Measurements from ENCODE around the gene YARS1.
"Not testable (repeated sequence)": the region's sequence is repeated elsewhere in the genome, so short reads cannot be mapped to it uniquely, and the experiment has no call there.

Gene YARS1

DNA sequence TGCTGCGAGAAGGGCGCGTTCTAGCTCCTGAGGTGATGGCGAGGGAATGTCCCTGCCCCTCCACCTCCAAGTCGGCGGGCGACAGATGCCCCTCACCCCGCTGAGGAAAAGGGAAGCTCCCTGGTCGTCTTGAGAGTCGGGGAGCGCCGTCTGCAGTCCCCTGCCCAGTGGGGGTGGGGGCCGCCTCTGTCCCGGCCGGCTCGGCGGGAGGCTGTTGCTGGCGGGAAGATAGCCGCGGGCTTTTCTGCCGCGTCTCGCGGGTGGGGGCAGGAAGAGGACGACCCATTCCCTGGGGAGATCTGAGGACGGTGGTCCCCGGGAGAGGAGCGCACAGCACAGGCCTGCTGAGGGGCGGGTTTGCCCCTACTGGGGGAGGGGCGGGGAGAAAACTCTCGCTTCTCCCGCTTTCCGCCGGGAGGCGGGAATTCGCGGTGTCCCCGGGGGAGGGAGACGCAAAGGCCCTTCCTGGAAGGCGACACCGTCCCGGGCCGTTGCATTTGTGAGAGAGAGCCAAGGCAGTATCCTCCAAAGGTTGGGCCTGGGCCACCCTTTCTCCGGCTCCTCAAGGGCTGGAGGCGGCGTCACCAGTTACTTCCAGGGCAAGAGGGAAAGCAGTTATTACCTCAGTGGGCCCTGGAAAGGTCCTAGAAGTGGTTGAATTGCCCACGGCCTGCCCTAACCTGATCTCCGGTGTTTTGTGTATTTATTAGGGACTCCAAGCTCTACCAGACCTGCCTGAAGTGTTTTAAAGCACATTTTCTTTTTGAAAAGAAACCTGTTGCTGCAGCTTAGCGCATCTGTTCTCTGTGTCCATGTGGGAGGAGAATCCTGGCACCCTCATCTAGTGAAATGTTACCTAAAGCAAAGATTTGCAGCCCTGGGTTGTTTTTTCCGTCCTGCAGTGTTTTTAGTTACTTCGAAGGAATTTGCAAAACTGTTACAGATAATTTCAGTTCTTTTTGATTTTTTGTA lies 943 bp upstream of the YARS1 start:
- DNase-seq (ENCODE audit: low read depth in 2 of 2), result peak in 1 of 2 donors; percentile 22

DNA sequence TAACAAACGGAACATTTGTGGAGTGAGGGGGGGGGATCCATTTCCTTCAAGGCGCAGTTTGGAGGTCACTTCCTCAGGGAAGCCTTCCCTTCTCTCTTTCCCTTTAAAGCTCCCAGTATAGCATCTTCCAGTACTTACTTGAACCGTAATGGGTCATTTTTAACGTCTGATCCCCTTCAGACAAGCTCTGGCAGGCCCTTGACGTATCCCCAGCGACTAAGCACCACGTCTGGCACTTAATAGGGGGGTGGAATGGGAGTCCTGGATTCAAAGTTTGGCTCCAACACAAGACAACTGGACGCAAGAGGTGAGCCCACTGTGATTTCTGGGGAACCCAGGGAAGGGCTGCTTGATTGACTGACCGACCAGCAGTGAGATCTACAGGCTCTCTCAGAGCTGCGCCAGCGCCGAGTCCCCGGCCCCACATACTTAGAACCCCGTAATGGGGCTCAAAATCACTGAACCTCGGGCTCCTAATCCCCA lies 441 bp downstream of the YARS1 start:
- no peak for DNase-seq (ENCODE audit: low read depth in 2 of 2)

DNA sequence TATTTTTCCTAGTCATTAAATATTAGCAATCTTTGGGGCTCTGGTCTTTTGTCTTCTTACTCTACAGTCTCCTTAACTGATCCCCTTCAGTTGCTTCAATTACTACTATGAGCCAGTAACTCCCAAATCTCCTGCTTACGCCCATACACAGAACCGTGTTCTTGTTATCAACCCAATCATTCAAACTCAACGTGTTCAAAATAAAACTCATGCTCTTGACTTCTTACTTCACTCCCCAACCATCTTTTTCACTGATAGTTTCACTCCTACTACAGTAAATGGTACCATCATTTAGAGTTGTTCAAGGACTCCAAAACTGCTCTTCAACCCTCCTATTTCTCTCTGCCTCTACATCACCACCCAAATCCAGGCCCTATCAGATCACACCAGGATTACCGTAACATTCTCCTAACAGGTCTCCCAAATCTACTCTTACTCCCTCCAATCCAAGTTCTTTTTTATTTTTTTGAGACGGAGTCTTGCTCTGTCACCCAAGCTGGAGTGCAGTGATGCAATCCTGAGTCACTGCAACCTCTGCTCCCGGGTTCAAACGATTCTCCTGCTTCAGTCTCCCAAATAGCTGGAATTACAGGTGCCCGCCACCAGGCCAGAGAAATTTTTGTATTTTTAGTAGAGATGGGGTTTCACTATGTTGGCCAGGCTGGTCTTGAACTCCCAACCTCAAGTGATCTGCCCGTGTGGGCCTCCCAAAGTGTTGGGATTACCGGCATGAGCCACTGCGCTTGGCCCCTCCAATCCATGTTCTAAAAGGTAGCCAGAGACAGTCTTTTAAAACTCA lies 3.0 kb downstream of the YARS1 start:
- DNase-seq (ENCODE audit: low read depth in 2 of 2), result no peak

DNA sequence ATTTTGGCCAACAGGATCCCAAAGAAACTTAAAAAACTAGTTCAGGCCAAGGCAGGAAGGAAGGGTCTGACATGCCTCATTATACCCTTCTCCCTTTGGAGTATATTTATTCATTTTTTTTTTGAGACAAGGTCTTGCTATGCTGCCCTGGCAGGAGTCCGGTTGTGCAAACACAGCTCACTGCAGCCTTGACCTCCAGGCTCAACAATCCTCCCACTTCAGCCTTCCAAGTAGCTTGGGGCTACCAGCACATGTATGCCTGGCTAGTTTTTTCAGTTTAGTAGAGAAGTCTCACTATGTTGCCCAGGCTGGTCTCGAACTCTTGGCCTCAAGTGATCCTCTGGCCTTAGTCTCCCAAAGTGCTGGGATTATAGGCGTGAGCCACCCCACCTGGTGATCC lies 5.2 kb downstream of the YARS1 start:
- no peak for DNase-seq (ENCODE audit: low read depth in 2 of 2)

DNA sequence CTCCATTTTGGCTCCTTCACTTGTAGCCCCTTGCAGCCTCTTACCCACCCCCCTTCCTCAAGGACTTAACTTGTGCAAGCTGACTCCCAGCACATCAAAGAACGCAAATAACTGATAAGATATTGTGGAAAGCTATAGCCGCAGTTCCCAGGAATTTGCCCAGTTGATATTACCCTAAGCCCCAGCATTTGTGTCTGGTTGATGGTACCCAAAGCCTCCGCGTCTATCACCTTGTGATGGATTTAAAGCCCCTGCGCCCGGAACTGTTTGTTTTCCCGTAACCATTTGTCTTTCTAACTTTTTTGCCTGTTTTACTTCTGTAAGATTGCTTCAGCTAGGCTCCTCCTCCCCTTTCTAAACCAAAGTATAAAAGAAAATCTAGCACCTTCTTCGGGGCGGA lies 5.9 kb downstream of the YARS1 start:
- no peak for DNase-seq (ENCODE audit: low read depth in 2 of 2)

DNA sequence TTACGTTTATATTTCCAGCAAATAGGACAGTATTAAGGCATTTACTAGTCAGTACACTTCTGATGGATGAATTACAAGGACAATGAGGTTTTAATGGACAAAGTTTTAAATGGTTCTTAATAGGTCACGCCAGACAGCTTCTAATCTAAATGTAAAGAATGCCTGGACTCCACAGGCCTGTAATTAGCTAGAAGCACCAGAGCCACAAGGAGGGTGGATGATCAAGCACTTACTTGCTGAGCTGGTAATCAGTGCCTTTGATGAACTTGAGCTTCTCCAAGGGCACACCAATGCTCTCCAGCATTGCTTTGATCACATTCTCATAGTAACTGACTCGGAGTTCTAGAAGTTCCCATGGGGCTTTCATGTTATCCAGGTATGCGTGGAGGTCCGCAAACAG lies 6.8 kb downstream of the YARS1 start:
- DNase-seq (ENCODE audit: low read depth in 2 of 2), result no peak

DNA sequence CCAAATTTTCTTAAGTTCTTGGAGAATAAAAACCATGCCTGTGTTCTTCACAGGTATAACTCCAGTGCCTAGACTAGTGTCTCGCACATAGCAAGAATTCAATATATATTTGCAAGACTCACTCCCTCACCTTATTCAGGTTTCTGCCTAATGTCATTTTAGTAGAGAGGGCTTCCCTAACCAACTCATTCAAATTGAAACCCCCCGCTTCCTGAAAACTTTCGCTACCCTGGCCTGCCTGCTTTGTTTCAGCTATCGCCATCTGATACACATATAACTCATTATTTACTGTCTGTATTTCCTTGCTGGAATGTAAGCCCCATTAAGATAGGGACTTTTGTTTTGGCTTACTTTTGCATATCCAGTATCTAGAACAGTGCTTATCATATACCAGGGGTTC lies 8.6 kb downstream of the YARS1 start:
- no peak for DNase-seq (ENCODE audit: low read depth in 2 of 2)

DNA sequence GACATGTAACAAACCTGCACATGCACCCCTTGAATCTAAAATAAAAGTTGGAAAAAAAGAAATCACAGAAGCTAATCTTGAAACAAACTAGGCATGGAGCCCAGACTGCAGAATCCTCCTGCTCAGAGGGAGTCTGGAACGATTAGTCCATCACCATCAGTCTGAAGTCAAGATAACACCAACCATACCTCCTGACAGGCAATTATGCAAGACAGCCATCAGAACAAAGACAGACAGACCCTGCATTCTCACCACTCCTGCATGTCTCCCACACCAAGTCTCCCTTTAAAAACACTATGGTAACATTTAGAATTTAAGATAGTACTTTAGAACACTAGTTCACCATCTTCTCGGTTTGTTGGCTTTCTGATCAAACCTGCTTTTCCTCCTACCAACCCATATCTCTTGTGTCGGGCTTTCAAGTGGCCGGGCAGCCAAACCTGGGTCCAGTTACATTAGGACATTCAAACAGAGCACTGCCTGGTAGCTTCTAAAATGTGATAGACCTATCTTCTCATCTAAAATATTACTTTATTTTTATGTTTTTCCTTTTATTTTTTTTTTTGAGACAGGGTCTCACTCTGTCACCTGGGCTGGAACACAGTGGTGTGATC lies 10.1 kb downstream of the YARS1 start:
- no peak for DNase-seq (ENCODE audit: low read depth in 2 of 2)

DNA sequence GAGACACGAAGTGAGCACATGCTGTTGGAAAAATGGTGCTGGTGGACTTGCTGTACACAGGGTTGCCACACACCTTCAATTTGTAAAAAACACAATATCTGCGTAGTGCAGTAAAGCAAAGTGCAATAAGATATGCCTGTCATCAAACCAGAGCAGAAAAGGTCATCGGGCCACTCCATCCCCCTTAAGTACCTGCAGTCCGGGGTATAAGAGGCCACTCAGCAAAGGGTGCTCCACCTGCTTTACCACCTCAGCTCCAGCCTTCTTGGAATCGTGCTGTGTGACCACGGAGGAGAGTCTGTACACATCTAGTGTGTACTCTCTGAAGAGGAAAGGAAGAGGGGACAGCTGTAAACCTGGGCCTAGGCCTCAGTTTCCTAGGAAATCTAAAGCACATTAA lies 10.9 kb downstream of the YARS1 start:
- DNase-seq (ENCODE audit: low read depth in 2 of 2), result no peak

DNA sequence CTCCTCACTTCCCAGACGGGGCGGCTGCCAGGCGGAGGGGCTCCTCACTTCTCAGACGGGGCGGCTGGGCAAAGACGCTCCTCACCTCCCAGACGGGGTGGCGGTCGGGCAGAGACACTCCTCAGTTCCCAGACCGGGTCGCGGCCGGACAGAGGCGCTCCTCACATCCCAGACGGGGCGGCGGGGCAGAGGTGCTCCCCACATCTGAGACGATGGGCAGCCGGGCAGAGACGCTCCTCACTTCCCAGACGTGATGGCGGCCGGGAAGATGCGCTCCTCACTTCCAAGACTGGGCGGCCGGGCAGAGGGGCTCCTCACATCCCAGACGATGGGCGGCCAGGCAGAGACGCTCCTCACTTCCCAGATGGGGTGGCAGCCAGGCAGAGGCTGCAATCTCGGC lies 12.7 kb downstream of the YARS1 start:
- DNase-seq (ENCODE audit: low read depth in 2 of 2), result not testable (repeated sequence)

DNA sequence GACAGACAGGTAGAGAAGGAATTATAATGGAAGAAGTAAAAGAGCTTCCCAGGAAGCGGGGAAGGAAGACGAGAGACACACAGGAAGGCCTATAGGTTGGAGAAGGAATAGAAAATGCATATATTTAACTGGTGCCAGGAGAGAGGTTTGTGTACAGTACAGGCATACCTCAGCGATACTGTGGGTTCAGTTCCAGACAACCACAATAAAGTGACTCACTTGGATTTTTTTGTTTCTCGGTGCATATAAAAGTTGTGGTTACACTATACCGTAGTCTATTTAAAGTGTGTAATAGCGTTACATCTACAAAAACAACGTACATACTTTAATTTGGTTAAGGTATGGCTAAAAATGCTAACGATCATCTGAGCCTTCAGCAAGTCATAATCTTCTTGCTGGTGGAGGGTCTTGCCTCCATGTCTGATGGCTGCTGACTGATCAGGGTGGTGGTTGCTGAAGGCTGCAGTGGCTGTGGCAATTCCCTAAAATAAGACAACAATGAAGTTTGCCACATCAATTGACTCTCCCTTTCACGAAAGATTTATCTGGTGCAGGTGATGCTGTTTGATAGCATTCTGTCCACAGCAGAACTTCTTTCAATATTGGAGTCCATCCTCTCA lies 16.0 kb downstream of the YARS1 start:
- DNase-seq (ENCODE audit: low read depth in 2 of 2), result peak in 1 of 2 donors; percentile 25

DNA sequence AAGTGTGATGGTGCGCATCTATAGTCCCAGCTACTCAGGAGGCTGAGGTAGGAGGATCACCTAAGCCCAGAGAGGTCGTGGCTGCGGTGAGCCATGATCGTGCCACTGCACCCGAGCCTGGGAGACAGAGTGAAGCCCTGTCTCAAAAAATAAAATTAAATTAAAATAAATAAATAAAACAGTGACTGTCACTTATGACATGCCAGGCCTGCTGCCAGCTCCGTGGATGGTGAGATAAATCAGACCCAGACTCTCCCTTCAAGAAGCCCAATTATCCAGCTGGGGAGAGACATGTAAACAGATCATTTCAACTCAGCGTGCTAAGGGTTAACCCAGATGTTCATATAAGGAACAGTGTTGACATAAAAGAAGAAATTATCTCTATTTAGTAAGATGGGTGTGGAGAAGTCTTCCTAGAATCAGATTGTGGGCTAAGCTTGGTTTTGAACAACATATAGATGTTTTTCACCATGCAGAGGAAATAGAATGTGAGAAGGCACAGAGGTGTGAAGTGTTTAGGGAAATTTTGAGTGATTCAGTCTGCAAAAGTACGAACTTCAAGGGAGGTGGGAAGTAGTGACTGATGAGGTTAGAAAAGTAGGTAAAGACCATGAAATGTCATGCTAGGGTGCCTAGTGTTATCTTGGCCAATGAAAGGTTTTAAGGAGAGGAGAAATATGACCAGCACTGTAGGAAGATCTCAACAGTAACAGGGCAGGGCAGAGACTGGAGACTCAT lies 18.3 kb downstream of the YARS1 start:
- DNase-seq (ENCODE audit: low read depth in 2 of 2), result peak in 1 of 2 donors; percentile 16

DNA sequence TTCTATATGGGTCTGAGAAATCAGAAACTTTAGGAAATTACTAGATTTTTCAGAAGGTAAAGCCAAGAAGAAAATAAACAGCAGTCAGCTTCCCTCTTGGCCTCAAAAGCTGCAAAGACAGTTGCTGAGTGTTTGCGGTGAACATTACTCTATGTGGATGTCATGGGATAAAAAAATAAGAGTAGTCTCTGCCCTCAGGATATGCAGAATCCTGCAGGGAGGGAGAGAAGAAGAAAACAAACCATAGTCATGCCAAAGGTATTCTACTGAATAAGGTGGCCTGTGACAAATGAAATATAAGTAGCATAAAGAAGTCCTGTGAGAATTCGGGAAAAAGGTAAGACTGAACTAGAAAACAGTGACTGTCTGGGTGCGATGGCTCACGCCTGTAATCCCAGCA lies 19.0 kb downstream of the YARS1 start:
- no peak for DNase-seq (ENCODE audit: low read depth in 2 of 2)

DNA sequence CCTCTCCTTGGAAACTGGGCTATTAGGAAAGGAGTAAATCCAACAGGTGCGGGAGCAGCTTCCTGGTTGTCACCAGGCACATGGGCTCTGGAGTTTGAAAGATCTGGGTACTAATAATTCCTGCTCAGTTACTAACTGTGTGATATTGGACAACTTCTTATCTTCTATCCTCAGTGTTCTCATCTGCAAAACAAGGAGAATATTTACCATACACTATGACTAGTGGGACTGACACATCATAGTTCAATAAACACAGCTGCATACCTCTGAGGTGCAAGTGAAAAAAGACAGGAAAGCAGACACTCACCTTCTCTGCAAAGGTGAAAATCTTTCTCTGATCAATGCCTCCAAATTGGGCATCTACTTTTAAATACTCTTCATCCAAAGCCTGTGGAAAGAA lies 19.7 kb downstream of the YARS1 start:
- DNase-seq (ENCODE audit: low read depth in 2 of 2), result no peak

DNA sequence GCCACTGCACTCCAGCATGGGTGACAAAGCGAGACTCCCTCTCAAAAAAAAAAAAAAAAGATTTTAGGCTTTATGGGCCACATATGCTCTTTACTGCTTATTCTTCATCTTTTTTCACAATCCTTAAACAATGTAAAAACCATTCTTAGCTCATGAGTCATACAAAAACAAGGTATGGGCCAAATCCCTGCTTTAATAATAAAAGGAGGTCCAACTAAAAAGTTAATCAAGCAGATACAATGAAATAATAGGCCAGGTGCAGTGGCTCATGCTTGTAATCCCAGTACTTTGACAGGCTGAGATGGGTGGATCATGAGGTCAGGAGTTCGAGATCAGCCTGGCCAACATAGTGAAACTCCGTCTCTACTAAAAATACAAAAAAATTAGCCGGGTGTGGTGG lies 21.4 kb downstream of the YARS1 start:
- not testable (repeated sequence) for DNase-seq (ENCODE audit: low read depth in 2 of 2)

DNA sequence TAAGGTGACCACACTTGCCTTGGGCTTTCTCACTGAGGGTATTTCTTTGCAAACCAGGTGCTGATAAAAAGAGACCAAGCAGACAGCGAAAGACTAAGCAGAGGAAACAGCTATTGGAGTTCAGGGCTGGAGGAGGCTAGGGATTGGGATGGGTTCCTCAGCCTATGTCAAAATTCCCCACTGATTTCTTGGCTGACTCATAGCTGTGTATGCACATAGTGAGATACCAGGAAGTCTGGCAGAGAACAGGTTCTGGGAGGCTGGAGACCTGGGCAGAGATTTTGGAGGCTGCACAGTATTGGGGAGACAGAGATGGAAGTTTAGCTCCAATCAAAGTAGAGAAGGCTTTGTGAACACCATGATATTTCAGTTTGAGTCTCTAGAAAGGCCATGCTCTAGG lies 25.3 kb downstream of the YARS1 start:
- DNase-seq (ENCODE audit: low read depth in 2 of 2), result no peak

DNA sequence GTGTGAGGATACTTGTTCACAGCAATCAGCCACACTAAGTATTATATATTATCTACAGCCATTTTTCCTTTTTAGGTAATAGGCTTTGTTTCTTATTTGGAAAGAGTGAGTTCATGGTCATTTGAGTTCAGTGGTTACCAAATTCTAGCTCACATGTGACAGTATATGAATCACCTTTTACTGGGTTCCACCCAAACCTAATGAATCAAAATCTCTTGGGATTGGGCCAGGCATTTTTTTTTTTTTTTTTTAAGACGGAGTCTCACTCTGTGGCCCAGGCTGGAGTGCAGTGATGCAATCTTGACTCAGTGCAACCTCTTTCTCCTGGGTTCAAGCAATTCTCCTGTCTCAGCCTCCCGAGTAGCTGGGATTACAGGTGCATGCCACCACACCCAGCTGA lies 27.8 kb downstream of the YARS1 start:
- DNase-seq (ENCODE audit: low read depth in 2 of 2), result not testable (repeated sequence)

DNA sequence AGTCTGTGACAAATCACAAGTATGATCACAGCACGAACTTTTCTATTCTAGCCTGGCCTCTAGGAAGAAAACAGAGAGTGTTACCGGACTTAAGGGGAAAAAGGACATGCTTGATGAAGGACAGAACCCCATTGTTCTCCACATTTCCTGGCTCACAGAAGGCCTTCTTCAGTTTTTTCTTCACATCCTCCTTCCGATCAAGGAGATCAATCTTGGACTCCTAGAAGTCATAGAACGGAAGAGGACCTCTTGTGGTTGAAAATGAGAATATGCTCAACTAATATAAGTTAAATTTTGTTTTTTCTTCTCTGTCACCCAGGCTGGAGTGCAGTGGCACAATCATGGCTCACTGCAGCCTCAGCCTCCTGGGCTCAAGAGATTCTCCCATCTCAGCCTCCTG lies 30.3 kb downstream of the YARS1 start:
- no peak for DNase-seq (ENCODE audit: low read depth in 2 of 2)

DNA sequence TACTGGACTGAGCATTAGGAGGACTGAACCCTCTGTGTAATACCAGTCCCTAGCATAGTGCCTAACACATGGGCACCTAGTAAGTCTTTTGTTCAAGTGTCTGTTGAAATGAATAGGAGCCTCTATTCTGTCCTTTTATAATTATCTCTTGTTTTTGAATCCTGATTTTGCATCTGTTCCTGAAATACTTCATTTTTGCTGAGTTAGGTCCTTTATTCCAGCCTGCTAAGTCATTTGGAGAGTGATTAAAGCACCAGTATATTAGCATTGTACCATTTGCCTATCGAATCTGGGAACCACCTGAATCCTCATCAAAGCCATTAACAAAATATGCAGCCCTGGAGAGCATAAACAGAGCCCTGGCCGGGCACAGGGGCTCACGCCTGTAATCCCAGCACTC lies 32.3 kb downstream of the YARS1 start:
- DNase-seq (ENCODE audit: low read depth in 2 of 2), result no peak

DNA sequence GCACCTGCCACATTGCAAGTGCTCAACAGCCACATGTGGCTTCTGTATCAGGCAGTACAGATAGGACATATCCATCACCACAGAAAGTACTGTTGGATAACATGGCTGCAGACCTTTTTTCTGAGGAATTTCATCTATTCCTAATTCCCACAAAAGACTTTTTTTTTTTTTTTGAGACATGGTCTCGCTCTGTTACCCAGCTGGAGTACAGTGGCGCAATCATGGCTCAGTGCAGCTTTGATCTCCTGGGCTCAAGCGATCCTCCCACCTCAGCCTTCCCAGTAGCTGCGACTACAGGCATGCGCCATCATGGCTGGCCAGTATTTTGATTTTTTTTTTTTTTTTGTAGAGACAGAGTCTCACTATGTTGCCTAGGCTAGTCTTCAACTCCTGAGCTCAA lies 33.3 kb downstream of the YARS1 start:
- DNase-seq (ENCODE audit: low read depth in 2 of 2), result no peak

DNA sequence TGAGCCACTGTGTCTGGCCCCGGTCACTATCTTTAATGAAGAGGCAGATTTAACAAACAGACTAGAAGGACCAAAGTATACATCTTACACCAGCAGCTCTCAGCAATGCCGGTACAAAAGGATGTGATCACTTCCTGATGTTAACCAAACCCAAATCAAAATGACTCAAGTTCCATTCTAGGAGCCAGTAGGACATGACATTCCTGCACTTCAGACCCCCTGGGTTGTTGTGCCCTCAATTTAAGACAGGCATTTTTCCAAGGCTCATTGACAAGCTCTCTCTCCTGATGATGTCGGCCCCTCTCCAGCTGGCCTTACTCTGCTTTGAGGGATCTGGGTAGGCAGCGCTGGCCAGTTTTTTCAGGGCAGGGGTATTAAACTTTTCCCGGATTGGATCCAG lies 35.1 kb downstream of the YARS1 start:
- DNase-seq (ENCODE audit: low read depth in 2 of 2), result no peak
